ENCODE results near the gene ASPRV1. TPM values are rescaled to one million over a fixed set of nuclear protein-coding genes. Genes with fewer than 3 reads are reported as not detected.
A peak's percentile ranks its signal among the peaks of the same experiment; 100 is the strongest.

ASPRV1 gene
- total RNA-seq, 2 experiments from 2014 or later, result 0.41 to 0.59 TPM

GRCh38 chr2:69931832-69932595, 29.4 kb downstream of the ASPRV1 start:
- no peaks in the 10 kb centered on the region for H3K9me3 Mint-ChIP-seq
- H3K4me1 Mint-ChIP-seq (ENCODE audit: low read depth), result peaks cover 26% of the 10 kb centered on the region
- H3K27me3 Mint-ChIP-seq (ENCODE audit: low read depth), result no peaks in the 10 kb centered on the region
- intact Hi-C loops (cut with micrococcal nuclease), result no loop called here
- no peak for DNase-seq
- peaks cover 8% of the 10 kb centered on the region for H3K36me3 Mint-ChIP-seq (ENCODE audit: low read depth)
- H3K27ac Mint-ChIP-seq, result peak overlapping the region; percentile 59
- no peak overlapping the region for H3K4me3 Mint-ChIP-seq
- CTCF ChIA-PET, result interaction anchor here (2.1 to 4.6 kb wide), 2 partner anchors 11 to 18 kb away, joined by 5 to 26 read pairs; partner anchors contain the start of gene MXD1

GRCh38 chr2:69926849-69927515, 34.4 kb downstream of the ASPRV1 start:
- no peak overlapping the region for H3K27ac Mint-ChIP-seq
- CTCF ChIA-PET, result no interaction called here
- no peak overlapping the region for H3K4me3 Mint-ChIP-seq
- DNase-seq, result no peak
- no peaks in the 10 kb centered on the region for H3K27me3 Mint-ChIP-seq (ENCODE audit: low read depth)
- peaks cover 25% of the 10 kb centered on the region for H3K4me1 Mint-ChIP-seq (ENCODE audit: low read depth)
- intact Hi-C loops (cut with micrococcal nuclease), result no loop called here
- H3K9me3 Mint-ChIP-seq, result no peaks in the 10 kb centered on the region
- H3K36me3 Mint-ChIP-seq (ENCODE audit: low read depth), result peaks cover 2% of the 10 kb centered on the region

GRCh38 chr2:69923116-69923515, 38.3 kb downstream of the ASPRV1 start:
- CTCF ChIA-PET, result interaction anchor here (0.6 to 1.6 kb wide), 2 partner anchors 11 to 151 kb away, joined by 4 to 6 read pairs; no protein-coding TSS in a partner anchor
- intact Hi-C loops (cut with micrococcal nuclease), result no loop called here
- peaks cover 23% of the 10 kb centered on the region for H3K4me1 Mint-ChIP-seq (ENCODE audit: low read depth)

GRCh38 chr2:69918401-69918800, 43.0 kb downstream of the ASPRV1 start:
- Mint-ChIP-seq H3K4me3 (no peak overlapping the region), H3K27ac (no peak overlapping the region), H3K4me1 (ENCODE audit: low read depth) (peaks cover 32% of the 10 kb centered on the region), H3K9me3 (no peaks in the 10 kb centered on the region), H3K36me3 (ENCODE audit: low read depth) (peaks cover 3% of the 10 kb centered on the region), H3K27me3 (ENCODE audit: low read depth) (no peaks in the 10 kb centered on the region)
- intact Hi-C loops (cut with micrococcal nuclease), result no loop called here
- CTCF ChIA-PET, result interaction anchor here (0.6 kb wide), 1 partner anchor 150 kb away, joined by 3 read pairs; no protein-coding TSS in a partner anchor
- DNase-seq, result no peak

More at GRCh38 chr2:69923116-69923515, 38.3 kb downstream of the ASPRV1 start:
- DNase-seq, result no peak
- Mint-ChIP-seq H3K4me3 (no peak overlapping the region), H3K27ac (no peak overlapping the region), H3K36me3 (ENCODE audit: low read depth) (peaks cover 3% of the 10 kb centered on the region), H3K9me3 (no peaks in the 10 kb centered on the region), H3K27me3 (ENCODE audit: low read depth) (no peaks in the 10 kb centered on the region)

- Mint-ChIP-seq H3K36me3 (ENCODE audit: low read depth) (peaks cover 3% of the 10 kb centered on the region), H3K9me3 (no peaks in the 10 kb centered on the region), H3K4me1 (ENCODE audit: low read depth) (peaks cover 32% of the 10 kb centered on the region), H3K27me3 (ENCODE audit: low read depth) (no peaks in the 10 kb centered on the region), H3K27ac (no peak overlapping the region), H3K4me3 (no peak overlapping the region)
- intact Hi-C loops (cut with micrococcal nuclease), result no loop called here
- CTCF ChIA-PET, result interaction anchor here (0.6 kb wide), 1 partner anchor 151 kb away, joined by 3 read pairs; no protein-coding TSS in a partner anchor
- DNase-seq, result no peak
Observed at GRCh38 chr2:69917852-69918251, 43.6 kb downstream of the ASPRV1 start.

- intact Hi-C loops (cut with micrococcal nuclease), result no loop called here
- DNase-seq, result no peak
- peak overlapping the region; percentile 71 for H3K4me3 Mint-ChIP-seq
- H3K27ac Mint-ChIP-seq, result no peak overlapping the region
- CTCF ChIA-PET, result interaction anchor here (0.6 to 6.7 kb wide), 4 partner anchors 99 to 226 kb away, joined by 3 to 80 read pairs (median 25); no protein-coding TSS in a partner anchor
- peaks cover 1% of the 10 kb centered on the region for H3K36me3 Mint-ChIP-seq (ENCODE audit: low read depth)
- H3K27me3 Mint-ChIP-seq (ENCODE audit: low read depth), result no peaks in the 10 kb centered on the region
- H3K9me3 Mint-ChIP-seq, result no peaks in the 10 kb centered on the region
- peaks cover 36% of the 10 kb centered on the region for H3K4me1 Mint-ChIP-seq (ENCODE audit: low read depth)
Observed at GRCh38 chr2:69916106-69916505, 45.3 kb downstream of the ASPRV1 start.

GRCh38 chr2:69914950-69915945, 46.2 kb downstream of the ASPRV1 start, which contains the start of gene MXD1:
Gene MXD1 (plus strand): TSS chr2:69915109. CDS start chr2:69915331, 222 bp downstream.
- Mint-ChIP-seq H3K4me3 (peak within 1 kb of the TSS; percentile 83), H3K4me1 (ENCODE audit: low read depth) (peaks cover 36% of the 10 kb centered on the region), H3K27ac (peak within 1 kb of the TSS; percentile 87), H3K36me3 (ENCODE audit: low read depth) (peaks cover 1% of the 10 kb centered on the region), H3K9me3 (no peaks in the 10 kb centered on the region), H3K27me3 (ENCODE audit: low read depth) (no peaks in the 10 kb centered on the region)
- DNase-seq, result peak; percentile 34
- CTCF ChIA-PET, result interaction anchor here (0.7 to 6.7 kb wide), 9 partner anchors 19 to 226 kb away, joined by 3 to 80 read pairs (median 9); no protein-coding TSS in a partner anchor
- intact Hi-C loops (cut with micrococcal nuclease), result loop anchor here (1.0 kb wide), 12 partner anchors 9 to 386 kb away; partner anchors contain the start of genes AAK1, GMCL1, SNRNP27 and SNRPG

GRCh38 chr2:69914164-69914949, 47.1 kb downstream of the ASPRV1 start:
- peak; percentile 100 for DNase-seq
- peak overlapping the region; percentile 87 for H3K27ac Mint-ChIP-seq
- peaks cover 1% of the 10 kb centered on the region for H3K36me3 Mint-ChIP-seq (ENCODE audit: low read depth)
- no peaks in the 10 kb centered on the region for H3K9me3 Mint-ChIP-seq
- peak overlapping the region; percentile 83 for H3K4me3 Mint-ChIP-seq
- intact Hi-C loops (cut with micrococcal nuclease), result loop anchor here (1.0 kb wide), 11 partner anchors 21 to 387 kb away; partner anchors contain the start of genes AAK1, GMCL1, SNRNP27 and SNRPG
- CTCF ChIA-PET, result interaction anchor here (0.6 to 6.7 kb wide), 13 partner anchors 12 to 277 kb away, joined by 3 to 80 read pairs (median 6); no protein-coding TSS in a partner anchor
- H3K4me1 Mint-ChIP-seq (ENCODE audit: low read depth), result peaks cover 36% of the 10 kb centered on the region
- H3K27me3 Mint-ChIP-seq (ENCODE audit: low read depth), result no peaks in the 10 kb centered on the region

- DNase-seq, result no peak
- Mint-ChIP-seq H3K27me3 (ENCODE audit: low read depth) (no peaks in the 10 kb centered on the region), H3K9me3 (no peaks in the 10 kb centered on the region), H3K4me3 (no peak overlapping the region), H3K4me1 (ENCODE audit: low read depth) (peaks cover 24% of the 10 kb centered on the region), H3K27ac (peak overlapping the region; percentile 41), H3K36me3 (ENCODE audit: low read depth) (peaks cover under 1% of the 10 kb centered on the region)
- intact Hi-C loops (cut with micrococcal nuclease), result loop anchor here (2.0 kb wide), 1 partner anchor 187 kb away; no protein-coding TSS in a partner anchor
- CTCF ChIA-PET, result interaction anchor here (0.5 to 6.7 kb wide), 25 partner anchors 8 to 390 kb away, joined by 3 to 80 read pairs (median 4); partner anchors contain the start of genes FAM136A and SNRNP27
Observed at GRCh38 chr2:69911985-69912563, 49.4 kb downstream of the ASPRV1 start.

All from activated naive CD4-positive, alpha-beta T cell treated with anti-CD3 and anti-CD28 coated beads for 36 hours (primary cell).